AG10803 (cell line): ENCODE results near the gene HOXB1.

Source experiments
- DNase-seq: peaks from one replicate; pipeline ENCODE4 v3.0.0; 2010; ENCODE audit warnings: low read depth
- H3K4me3 ChIP-seq: 2 replicates; pipeline ENCODE4 v1.5.1; 2011; ENCODE audit warnings: mild to moderate bottlenecking, low read length, control low read depth
- CTCF ChIP-seq: conservative IDR thresholded peaks from 2 replicates; pipeline ENCODE4 v1.5.1; 2011; ENCODE audit warnings: mild to moderate bottlenecking, low read length, control low read depth, inconsistent platforms

The HOXB1 gene

GRCh38 chr17:48504953-48505352, 25.9 kb downstream of the HOXB1 start:
- DNase-seq: no peak
- TF ChIP-seq CTCF: no peak
- no peak overlapping the region for H3K4me3 ChIP-seq

DNA sequence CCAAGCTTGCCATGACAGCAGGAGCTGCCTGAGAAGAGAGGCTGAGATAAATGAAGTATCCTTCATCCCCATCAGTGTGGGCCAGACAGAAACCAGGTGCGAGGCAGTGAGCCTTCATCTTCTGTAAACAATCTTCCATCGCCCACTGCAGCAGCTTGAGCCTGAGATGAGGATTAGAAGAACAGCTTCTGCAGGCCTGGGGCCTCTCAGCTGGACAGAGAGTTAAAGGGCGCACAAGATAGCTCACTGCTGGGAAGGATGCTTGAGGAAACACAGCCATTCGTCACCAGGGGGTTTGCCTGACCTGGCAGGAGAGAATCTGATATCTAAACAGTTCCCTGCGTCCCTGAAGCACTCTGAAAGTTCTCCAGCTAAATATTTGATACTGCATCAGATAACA, 27.1 kb downstream of the HOXB1 start:
- no peak for TF ChIP-seq CTCF
- H3K4me3 ChIP-seq: no peak overlapping the region
- DNase-seq: no peak

DNA sequence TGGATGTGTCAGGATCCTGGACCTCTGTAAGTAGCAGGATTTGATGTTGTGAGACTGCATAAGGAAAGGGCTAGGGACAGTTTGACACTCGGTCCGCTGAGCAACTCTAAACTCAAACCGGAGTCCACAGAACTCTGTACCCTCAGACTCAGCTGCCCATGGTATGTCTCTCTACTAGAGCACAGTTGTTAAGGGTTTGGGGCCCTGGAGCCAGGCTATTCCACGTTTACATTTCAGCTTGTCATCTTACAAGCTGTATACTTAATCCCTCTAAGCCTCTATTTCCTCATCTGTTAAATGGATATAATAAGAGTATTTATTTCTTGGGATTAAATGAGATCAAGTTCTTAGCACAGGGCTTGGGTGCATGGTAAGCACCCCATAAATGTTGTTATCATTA, 27.9 kb downstream of the HOXB1 start:
- no peak for TF ChIP-seq CTCF
- DNase-seq: no peak
- H3K4me3 ChIP-seq: no peak overlapping the region

- no peak for DNase-seq
- no peak for TF ChIP-seq CTCF
- H3K4me3 ChIP-seq: no peak overlapping the region
Observed at GRCh38 chr17:48502312-48502711, 28.5 kb downstream of the HOXB1 start.

GRCh38 chr17:48500435-48501426, 30.1 kb downstream of the HOXB1 start:
- TF ChIP-seq CTCF: peak; percentile 20; the same call in 1 of the 2 replicates
- no peak overlapping the region for H3K4me3 ChIP-seq
- DNase-seq: no peak

DNA sequence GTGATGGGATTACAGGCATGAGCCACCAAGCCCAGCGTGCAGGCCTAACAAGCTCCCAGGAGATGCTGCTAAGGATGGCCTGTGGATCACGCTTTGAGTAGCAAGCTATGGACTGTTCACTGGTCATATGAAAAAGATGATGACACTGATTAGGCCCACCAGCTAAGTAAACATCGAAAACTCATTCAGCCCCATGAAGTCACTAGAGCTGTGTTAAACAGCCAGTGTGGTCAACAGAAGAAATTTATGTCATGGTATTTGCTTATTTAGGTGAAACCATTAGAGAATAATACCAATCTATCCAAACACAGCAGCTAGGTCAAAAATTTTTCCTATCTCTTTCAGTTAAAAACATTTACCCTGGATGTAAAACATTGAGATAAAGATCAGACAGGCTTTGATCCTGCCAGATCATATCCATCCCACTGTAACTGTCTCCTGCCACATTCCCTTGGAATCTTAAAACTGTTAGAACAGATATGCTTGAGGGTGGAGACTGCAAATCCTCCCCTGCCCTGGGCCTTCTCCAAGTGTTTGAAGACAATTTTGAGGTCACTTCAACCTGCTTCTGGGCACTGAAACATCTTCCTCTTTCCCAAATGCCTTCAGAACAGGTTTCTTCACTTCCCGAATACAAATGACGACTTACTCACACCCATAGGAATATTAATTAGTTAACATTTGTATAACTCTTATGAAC, 30.9 kb downstream of the HOXB1 start:
- no peak for DNase-seq
- no peak overlapping the region for H3K4me3 ChIP-seq
- no peak for TF ChIP-seq CTCF
